NOMO-1 (cell line): ENCODE data around the gene SRPK2.

Experiments
- DNase-seq, 2 experiments: peaks; one replicate each; lab custom pipeline; 2025; ENCODE audit not compliant: unreplicated experiment in 2 of 2; lab: John Stamatoyannopoulos, UW

The SRPK2 gene

DNA sequence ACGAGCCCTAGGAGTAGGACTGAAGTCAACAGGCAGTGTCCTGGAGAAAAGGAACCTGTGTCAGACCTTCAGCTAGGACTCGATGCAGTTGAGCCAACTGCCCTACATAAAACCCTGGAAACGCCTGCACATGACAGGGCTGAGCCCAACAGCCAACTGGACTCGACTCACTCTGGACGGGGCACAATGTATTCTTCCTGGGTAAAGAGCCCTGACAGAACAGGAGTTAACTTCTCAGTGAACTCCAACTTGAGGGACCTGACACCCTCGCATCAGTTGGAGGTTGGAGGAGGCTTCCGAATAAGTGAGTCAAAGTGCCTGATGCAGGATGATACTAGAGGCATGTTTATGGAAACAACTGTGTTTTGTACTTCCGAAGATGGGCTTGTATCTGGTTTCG lies 281.3 kb downstream of the SRPK2 start:
- no peak for DNase-seq

DNA sequence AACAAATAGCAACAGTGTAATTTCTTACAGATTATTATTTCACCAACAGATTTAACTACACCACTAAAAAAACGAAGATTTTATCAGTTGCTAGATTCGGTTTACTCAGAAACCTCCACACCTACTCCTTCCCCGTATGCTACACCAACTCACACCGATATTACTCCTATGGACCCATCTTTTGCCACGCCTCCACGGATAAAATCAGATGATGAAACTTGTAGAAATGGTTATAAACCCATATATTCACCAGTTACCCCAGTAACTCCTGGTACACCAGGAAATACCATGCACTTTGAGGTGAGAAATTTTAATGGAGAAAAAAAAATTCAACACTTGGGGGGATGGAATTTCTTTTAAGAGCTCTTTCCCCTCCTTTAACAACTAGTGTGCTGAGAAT lies 282.2 kb downstream of the SRPK2 start:
- DNase-seq: no peak

DNA sequence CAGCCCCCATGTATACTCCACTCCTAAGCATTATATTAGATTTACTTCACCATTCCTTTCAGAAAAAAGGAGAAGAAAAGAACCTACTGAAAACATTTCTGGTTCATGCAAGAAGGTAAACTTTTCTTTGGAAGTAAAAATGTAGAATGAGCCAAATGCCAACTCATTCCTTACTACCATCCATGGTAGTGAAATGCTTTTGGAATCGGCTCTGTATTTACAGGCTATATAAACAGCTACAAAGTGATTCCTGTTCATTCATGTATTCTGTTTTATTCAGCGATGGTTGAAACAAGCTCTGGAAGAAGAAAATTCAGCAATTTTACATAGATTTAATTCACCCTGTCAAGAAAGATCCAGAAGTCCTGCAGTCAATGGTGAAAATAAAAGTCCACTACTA lies 283.1 kb downstream of the SRPK2 start:
- no peak for DNase-seq

DNA sequence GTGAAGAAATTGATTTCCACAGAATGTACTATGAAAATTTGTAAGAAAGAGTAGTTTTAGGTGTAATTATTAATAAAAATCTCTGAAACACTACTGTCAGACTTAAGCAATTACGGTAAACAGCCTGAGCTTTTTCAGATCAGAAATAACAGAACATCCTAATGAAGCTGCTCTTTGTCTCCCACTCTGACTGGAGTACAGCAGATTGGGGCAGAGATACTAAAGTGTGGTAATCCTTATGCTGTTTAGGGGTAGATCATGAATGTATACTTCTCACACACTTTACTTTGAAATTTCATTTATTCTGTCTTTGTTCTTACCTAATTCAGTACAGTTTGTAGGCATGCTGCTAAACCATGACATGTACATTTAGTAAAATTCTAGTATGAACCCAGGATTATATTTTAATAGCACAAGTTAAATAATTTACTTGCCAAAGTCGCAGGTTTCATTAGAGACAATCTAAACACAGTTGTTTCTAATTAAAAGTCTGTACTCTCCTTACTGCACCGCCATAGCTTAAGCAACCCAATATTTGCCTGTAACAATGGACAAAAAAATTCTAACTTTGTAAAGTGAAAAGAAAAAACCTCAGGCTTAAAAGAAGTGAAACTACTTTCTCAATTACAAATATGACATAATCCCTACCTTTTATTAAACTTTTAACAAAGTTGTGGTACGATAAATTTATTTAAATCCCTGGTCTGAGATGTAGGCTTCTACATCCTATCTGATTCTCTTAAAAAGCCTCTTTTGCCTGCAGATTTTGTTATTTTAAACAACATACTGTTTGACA lies 286.0 kb downstream of the SRPK2 start:
- no peak for DNase-seq

DNA sequence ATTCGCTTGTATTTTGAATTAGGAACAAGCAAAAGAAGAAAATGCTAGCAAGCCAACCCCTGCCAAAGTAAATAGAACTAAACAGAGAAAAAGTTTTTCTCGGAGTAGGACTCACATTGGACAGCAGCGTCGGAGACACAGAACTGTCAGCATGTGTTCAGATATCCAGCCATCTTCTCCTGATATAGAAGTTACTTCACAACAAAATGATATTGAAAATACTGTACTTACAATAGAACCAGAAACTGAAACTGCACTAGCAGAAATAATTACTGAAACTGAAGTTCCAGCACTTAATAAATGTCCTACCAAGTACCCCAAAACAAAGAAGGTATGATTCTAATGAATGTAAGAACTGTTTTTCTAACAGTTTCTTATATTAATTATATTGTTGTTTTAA lies 286.9 kb downstream of the SRPK2 start:
- DNase-seq: no peak

DNA sequence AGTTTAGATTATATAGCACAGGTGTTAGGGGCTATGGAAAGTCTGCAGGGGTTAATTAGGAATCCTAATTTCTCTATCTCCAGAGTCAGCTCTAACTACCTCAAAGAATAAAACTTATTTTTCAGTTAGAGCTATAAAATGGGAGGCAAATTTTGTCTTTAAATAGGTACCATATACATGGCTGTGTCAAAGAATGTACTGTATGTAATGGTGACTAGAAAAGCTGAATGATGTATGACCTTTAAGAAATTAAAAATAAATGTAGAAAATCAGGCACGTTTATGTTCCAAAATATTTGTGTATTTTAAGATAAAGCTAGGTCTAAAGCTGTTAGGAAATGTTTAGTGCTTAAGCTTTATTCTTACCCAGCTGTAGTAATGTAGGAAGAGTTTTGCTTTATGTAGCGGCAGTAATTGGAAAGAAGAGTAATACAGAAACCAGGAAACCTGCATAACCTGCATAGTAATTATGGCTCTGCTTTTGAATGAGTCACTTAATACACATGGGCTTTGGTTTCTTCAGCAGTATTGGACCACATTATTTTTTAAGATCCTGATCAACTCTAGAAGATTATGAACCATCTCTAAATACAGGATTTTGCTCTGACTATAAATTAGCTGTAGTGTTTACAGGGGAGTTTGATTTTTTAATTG lies 289.7 kb downstream of the SRPK2 start:
- no peak for DNase-seq

DNA sequence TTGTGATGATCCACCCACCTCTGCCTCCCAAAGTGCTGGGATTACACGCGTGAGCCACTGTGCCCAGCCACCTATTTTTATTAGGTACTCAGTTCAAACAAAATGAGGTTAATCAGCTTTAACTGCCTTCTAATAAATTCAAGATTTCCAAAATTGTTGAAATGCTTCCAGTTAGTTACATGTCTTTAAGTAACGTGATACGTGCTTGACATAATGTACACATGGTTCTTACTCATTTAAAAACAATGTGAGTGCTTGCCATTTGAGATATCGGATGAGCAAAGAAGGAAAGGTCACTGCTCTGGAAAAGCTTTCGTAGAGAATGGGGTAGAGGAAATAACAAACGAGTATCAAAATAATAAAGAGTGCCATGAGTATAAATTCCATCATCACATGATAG lies 291.1 kb downstream of the SRPK2 start:
- no peak for DNase-seq

DNA sequence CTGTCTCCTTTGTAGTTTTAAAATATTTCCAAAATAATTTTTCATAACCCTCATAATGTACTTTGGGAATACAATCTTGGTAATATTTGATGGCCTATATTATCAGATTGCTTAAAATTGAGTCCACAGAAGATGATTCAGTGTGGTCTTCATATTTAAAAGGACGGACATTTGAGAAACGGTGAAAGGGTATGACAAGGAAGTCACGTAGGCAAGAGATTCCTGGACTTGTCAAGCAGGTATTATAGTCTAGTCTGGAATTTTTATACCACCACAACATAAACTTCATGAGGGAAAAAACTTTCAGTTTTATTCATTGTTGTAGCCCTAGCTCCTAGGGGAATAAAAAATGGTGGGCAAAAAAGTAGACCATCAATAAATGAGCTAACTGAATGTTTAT lies 292.4 kb downstream of the SRPK2 start:
- no peak for DNase-seq

DNA sequence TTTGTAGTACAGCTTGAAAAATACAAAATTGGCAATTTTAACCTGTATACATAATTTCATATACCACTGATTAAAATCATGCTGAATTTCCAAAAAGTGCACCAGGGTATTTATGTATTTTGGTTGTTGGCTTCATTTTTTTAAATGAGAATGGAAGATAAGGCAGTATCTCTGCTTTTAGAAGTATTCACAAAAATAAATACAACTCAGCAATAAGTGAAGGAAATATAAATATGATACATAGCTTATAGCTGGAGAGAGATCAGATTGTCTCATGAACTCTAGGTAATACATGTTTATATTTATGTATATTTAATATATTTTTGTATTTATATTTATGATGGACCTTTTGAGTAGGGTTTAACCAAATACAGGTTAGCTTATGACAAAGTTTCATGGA lies 293.8 kb downstream of the SRPK2 start:
- no peak for DNase-seq

DNA sequence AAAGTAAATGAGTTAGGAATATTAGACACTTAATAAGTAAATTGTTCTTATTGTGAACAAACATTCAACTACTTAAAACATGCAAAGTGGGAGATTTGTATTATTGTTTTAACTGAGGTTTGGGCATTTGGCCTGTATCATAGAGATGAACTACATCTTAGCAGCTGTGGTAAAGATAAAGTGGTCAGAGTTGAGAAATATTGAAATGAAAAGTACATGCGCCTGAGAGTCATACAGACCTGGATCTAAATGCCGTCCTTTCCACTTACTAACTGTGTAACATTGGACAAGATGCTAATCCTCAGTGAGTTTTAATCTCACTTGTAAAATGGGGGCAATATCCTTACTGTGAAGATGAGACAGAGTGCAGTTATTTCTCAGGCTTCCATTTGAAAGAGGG lies 300.3 kb downstream of the SRPK2 start:
- no peak for DNase-seq

DNA sequence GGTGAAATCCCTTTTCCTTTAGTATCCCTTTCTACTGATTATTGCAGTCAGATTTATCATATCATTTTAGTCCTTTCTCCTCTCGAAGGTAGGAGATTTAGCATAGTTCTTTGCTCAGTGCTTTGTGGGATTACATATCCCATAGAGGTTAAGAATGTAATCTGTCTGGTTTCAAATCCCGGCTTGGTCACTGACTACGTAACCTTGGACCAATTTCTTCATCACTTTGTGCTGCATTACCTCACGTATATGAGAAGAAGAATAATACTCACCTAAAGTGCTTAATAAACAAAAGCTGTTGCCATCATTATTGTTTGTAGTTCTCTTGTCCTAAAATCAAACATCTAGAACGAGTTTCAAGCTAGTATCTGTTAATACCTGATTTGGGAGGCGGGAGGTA lies 300.7 kb downstream of the SRPK2 start:
- no peak for DNase-seq

DNA sequence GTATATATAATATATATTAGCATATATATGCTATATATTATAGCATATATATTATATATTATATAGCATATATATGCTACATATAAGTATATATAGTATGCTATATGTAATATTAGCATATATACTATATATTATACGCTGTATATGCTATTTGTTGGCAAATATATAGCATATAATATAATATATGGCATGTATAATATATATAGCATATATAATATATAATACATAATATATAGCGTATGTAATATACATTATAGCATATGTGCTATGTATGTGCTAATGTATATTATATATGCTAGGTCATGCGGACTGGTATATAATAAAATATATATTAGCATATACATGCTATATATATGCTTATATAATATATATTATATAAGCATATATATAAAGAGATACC lies 301.9 kb downstream of the SRPK2 start:
- no peak for DNase-seq

DNA sequence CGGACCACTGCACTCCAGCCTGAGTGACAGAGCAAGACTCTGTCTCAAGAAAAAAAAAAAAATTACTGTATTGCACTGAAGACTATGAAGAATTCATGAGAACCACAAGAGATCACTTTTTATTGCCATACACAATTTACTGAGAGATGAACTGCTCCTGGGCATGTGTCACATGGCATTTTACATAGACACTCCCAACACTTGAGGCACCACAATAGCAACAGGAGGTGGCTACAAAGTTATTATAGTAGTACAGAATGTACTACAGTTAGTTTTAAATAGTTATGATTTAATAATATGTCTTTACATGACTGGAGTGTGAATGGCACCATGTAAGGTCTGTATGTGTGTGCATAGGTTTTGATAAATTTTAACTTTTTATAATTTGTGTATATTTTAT lies 304.1 kb downstream of the SRPK2 start:
- no peak for DNase-seq

DNA sequence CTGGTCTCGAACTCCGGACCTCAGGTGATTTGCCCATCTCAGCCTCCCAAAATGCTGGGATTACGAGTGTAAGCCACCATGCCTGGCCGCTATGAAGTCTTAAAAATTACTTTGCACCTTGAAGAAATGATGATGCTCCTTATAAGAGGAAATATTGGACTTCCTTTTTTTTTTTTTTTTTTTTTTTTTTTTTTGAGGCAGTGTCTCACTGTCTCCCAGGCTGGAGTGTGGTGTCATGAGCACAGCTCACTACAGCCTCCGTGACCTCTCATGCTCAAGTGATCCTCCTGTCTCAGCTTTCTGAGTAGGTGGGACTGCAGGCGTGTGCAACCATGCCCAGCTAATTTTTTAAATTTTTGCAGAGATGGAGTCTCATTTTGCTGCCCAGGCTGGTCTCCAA lies 309.4 kb downstream of the SRPK2 start:
- DNase-seq: no peak

DNA sequence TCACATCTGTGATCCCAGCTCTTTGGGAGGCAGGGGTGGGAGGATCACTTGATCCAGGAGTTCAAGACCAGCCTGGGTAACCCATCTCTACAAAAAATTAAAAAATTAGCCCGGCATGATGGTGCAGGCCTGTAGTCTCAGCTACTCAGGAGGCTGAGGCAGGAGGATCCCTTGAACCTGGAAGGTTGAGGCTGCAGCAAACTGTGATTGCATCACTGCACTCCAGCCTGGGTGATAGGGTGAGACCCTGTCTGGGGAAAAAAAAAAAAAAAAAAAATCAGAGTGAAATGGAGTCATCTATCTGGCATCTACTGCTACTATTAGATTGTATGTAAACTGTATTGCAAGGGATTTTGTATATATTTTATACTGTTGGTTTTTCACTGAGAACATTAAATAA lies 315.6 kb downstream of the SRPK2 start:
- no peak for DNase-seq

DNA sequence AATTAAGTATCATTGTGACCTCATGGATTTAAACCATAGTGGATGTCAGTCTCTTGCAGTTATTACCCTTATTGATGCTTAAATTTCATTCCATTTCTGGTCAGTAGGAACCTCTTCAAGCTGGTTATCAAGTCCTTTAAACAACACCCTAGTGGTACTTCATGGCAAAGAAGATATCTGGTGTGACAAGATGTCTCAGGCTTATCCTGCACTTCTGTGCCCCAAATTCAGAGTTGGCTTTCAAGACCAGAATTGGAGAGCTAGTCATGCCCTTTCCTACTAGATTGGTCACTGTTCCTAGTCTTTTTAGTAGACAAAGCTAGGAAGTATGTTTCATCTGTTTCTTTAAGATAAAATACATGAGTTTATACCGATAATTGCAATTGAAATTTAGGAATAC lies 319.8 kb downstream of the SRPK2 start:
- DNase-seq: no peak

DNA sequence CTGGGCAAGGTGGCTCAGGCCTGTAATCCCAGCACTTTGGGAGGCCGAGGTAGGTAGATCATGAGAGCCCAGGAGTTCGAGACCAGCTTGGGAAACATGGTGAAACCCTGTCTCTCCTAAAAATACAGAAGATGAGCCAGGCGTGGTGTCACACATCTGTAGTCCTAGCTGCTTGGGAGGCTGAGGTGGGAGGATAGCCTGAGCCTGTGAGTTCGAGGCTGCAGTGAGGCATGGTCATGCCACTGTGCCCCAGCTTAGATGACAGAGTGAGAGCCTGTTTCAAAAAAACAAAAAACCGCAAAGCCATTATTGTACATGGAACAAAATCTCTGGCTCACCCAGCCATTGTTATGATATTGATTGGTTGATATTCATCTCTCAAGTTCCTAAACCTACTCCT lies 321.0 kb downstream of the SRPK2 start:
- DNase-seq: no peak
